ENCODE measurements around the gene CTBS.
"Not testable (repeated sequence)": the region's sequence is repeated elsewhere in the genome, so short reads cannot be mapped to it uniquely, and the experiment has no call there.

CTBS gene

DNA sequence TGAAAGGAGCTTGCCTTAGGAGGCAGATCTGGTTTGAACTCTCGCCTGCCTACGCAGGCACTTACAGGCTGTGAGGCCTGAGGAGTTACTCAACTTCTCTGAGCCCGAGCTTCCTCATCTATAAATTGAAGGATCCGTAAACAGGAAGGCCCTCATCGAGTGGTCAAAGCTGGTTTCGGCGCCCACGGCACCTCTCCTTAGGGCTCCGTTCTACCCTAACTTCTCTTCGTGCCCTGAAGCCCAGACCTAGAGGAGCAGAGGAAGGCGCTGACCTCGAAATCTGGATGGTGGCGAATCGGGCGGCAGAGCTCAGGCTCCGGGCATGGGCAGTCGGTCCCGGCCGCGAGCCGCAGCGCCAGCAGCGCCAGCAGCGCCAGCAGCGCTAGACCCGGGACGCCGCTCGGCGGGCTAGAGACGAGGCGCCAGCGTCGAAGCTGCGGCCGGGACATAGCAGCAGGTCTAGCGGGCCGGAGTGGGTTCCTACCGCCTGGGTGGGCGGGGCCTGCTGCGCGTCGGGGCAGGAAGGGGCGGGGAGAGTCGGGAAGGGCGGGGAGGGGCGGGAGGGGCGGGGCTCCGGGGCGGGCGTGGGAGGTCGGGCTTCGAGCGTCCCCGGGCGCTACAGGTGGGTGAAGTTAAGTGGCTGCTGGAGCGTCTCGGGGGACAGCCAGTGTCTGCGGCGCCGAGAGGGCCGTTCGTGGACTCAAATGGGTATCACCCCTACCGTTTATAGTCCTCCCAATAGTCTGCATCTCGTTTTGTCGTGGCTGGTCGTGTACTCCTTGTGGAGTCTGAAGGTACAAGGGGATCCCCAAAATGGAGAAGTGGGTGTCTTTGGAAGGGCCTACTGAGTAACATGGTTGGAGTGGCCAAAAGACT lies at the start of gene CTBS:
CTBS (minus strand) TSS at position 474 of the 876 bp plus-strand sequence; CDS start at position 449, 25 bp downstream.
- DNase-seq: peak; percentile 80

GRCh38 chr1:84621553-84621952 lies 47.3 kb upstream of the CTBS start:
- DNase-seq: no peak

DNA sequence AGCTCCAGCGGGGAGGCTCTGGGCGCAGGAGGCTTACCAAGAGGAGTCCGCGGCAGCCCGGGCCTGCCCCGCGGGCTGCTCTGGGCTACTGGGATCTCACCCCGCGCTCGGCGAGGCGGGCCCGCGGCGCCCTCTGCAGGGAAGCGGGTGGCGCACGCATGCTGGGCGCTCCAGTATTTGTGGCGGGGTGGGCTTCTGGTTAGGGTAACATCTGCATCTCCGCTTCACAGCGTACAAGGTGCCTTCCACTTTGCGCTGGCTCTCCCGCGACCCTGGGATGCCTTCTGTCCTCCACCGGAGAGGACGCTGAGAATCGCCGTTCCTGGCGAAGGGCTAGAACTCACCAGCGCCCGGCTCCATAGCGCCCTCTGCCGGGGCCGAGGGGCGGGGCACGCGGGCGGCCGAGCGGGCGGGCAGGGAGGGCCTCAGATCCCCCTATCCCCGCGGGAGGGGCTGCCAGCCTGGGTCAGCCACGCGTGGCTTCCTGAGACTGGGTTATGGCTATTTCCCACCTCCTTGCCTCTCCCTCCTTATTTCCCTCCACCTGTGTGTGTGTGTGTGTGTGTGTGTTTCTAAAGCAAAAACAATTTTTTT lies 46.6 kb upstream of the CTBS start:
- peak; percentile 81 for DNase-seq

GRCh38 chr1:84619383-84620102 lies 45.3 kb upstream of the CTBS start:
- no peak for DNase-seq

- no peak for DNase-seq
Measured at GRCh38 chr1:84617349-84617748, 43.1 kb upstream of the CTBS start.

GRCh38 chr1:84615790-84616189 lies 41.5 kb upstream of the CTBS start:
- no peak for DNase-seq

GRCh38 chr1:84613887-84614286 lies 39.6 kb upstream of the CTBS start:
- DNase-seq: no peak

GRCh38 chr1:84613026-84613425 lies 38.8 kb upstream of the CTBS start:
- DNase-seq: no peak

DNA sequence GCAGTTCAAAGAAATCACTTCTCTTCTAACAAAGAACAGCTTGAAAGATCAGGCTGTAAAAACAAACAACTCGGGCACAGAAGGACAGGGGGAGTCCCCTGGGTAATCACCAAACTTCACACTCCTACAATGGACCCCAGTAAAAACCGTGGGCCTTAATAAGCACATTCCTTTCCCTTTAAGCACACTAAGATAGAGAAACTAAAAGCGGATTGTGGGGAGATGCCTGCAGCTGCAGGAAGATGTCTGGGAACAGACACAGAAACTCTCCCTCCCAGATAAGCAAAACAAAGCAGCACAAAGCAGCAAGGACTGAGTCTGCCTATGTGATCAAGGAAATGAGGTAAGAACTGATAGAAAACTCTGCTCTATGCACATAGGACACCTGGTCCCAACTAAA lies 37.6 kb upstream of the CTBS start:
- no peak for DNase-seq

DNA sequence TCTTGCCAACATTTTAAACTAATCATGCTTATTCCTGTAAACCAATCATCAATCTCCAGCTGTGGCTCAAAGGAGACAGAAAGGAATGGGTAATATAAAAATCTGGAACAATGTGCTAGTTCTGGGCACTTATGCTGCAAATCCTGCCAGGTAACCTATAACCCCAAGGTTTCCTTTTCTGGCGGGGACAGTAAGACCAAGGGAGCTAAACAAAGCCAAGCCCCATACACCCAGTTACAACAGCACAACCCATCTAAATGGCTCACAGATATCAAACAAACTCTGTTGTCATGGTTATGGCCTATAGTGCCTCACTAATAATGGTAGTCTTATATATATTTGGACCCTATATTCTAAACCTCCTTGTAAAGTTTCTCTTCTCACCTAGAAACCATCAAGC lies 36.9 kb upstream of the CTBS start:
- no peak for DNase-seq

- no peak for DNase-seq
Measured at GRCh38 chr1:84606977-84607376, 32.7 kb upstream of the CTBS start.

DNA sequence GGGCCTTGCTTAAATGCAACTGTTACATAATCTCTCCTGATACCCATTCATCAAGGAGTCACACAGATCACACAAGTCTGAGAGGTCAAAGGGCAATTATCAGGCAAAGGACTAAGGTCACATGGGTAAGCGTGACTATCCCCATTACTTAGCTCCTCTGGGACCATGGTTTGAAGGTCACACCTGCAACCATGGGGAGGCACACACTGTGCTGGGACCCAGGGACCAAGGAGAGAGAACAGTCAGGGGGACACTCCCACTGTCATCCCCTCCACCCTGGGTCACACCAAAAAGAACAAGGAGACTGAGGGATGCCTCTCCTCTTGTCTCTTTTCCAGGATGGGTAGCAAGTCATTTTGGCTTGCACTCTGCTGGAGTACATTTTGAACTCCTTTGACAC lies 30.9 kb upstream of the CTBS start:
- DNase-seq: no peak

DNA sequence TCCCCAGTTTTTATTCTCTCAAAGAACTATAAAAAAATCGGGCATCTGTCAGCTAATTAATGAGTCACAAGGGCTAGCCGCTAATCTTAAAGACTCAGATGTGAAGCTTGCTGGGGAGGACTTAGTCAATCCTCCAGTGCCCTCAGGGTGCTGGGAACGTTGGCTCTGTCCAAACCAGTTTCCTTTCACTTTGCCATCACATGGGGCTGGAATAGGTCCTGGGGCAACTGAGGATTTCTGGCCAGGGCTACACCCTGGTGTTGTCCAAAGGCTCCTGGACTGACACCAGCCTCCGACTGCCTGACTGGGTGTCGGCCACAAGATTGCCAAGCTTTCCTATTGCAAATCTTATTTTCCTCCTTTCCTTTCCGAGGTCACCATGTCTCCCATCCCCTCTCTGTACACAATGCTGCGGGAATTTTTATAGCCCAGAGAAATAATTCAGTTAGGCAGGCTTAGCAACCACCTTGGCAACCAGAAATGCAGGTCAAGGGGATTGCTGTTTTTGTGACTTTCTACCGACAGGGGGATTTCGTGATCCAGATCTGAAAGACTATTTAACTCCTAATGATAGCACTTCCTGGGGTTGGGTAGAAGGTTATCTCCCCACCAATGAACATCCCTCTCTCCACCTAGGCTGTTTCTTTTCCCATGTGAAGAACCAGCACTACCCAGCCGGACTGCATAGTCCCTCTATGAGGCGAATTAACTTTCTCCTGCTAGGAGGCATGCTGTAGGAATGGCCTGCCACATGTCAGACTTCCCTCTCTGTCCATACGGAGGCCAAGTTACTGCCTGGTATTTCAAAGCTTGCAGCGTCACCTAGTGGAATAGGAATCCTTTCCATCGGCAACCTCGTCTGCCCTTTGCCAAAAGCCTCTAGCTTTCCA lies 29.9 kb upstream of the CTBS start:
- DNase-seq: no peak

DNA sequence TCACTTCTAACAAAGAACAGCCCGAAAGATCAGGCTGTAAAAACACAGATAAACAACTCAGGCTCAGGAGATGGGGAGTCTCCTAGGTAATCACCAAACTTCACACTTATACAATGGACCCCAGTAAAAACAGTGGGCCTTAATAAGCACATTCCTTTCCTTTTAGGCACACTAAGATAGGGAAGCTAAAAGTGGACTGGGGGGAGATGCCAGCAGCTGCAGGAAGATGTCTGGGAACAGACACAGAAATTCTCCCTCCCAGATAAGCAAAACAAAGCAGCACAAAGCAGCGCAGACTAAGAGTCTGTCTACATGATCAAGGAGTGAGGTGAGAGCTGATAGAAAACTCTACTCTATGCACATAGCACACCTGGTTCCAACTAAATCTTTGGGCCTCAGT lies 29.0 kb upstream of the CTBS start:
- DNase-seq: no peak

DNA sequence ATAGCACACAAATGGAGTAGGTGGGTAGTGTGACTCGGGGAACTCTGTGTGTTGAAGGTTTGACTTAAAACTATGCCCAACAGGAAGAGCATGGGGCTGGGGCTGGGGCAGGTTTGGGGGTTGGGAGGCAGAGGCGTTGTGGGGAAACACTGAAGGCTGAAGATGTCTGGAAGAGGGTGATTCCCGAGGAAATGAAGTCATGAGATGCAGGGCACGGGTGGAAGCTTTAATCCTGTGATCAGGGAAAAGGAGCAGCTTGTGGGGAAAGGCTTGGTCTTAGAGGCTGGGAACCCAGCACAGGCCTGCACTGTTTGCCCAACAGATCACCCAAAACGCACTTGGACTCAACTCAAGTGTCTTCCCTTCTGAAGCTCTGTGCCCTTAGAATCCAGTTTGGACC lies 26.6 kb upstream of the CTBS start:
- DNase-seq: no peak

DNA sequence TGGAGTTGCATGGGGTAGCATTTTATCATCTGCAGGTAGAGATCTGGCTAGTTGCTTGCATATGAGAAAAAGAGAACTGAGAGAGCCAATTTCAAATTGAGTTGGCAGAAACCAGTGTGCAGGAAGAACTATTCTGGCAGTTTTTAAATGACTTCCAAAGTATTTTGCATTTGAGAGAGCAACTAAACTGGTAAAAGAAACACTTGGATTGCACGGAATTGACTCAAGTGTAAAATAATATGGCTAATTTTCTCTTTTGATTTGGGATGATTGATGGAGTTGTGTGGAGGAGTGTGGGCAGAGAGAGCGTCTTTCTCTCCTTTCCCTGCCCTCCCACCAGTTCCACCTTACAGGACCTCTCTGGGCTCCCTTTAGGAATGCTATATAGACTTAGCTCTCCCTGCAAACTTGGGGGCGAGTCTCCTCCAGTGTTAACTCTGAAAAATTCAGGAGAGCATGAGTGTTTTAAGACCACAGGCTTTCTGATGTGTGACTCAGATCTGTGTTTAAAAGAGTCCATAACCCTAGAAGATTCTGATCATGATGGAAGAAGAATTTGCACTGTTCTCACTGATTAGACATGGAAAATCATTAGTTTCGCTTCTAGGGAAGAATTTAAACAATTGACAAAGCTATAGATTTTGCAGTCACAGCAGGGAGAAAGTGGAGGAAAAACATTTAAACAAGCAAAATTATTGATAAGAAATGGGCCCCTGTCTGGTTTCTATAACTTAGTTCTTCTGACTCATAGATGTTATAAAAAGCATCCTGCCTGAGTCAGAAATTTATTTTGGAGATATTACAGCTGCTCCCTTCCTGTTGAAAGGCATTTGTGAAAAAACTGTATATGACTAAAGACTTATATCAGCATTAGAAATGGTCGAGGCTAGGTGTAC lies 24.9 kb upstream of the CTBS start:
- no peak for DNase-seq

GRCh38 chr1:84598418-84598817 lies 24.2 kb upstream of the CTBS start:
- no peak for DNase-seq

DNA sequence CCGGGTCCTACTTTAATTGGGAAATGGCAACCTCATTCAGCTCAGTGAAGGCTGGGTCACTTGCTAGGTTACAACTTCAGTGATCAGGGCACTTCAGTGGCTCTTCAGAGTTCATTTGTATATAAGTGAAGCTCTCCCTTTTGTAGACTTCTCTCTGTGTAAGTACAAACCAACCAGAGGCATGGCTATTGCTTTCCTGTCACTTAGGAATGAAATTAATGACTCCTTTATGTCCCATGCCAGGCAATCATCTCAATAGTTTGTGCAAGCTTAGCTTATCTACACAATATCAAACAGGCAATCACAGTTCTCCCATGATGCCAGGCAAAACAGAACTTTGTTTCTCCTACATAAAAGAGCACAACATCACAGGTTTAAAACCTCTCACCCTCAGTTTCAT lies 22.8 kb upstream of the CTBS start:
- DNase-seq: no peak

DNA sequence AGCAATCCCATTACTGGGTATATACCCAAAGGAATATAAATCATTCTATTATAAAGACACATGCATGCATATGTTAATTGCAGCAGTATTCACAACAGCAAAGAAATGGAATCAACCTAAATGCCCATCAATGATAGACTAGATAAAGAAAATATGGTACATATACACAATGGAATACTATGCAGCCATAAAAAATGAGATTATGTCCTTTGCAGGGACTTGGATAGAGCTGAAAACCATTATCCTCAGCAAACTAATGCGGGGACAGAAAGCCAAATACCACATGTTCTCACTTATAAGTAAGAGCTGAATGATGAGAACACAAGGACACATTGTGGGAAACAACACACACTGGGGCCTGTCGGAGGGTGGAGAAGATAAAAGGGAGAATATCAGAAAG lies 20.7 kb upstream of the CTBS start:
- not testable (repeated sequence) for DNase-seq

GRCh38 chr1:84587099-84587498 lies 12.9 kb upstream of the CTBS start:
- DNase-seq: no peak

GRCh38 chr1:84585803-84586202 lies 11.6 kb upstream of the CTBS start:
- DNase-seq: no peak

DNA sequence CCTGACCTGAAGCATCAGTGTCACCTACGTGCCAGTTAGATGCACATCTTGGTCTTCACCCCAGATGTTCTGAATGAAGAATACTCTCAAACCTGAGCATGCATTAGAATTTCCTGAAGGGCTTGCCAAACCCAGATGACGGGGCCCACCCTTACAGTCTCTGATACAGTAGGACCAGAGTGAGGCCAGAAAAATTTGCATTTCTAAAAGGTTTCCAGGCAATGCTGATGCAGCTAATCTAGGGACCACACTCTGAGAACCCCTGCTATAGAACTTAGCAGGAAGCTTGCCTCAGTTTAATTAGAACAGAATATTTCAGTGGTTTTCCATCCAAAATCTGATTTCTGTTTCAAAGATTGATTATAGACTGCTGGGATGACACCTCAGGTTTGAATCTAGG lies 9.9 kb upstream of the CTBS start:
- no peak for DNase-seq

All from GDM1 (cell line).